GM21423 (cell line): Measurements from ENCODE around the gene EPB41L4A.
A peak's percentile ranks its signal among the peaks of the same experiment; 100 is the strongest.

Experiments used
- ATAC-seq: cut with Tn5 transposase; IDR thresholded peaks from one replicate; pipeline ENCODE4 v1.9.1; 2021; ENCODE audit warnings: mild to moderate bottlenecking, moderate library complexity; ENCODE audit not compliant: unreplicated experiment

The EPB41L4A gene

GRCh38 chr5:112356178-112356956, 62.7 kb downstream of the EPB41L4A start:
- no peak for ATAC-seq

- ATAC-seq: no peak
Measured at GRCh38 chr5:112355058-112355685, 63.9 kb downstream of the EPB41L4A start.

GRCh38 chr5:112353678-112354077, 65.4 kb downstream of the EPB41L4A start:
- ATAC-seq: no peak

GRCh38 chr5:112351225-112351624, 67.9 kb downstream of the EPB41L4A start:
- ATAC-seq: no peak

GRCh38 chr5:112350626-112351025, 68.5 kb downstream of the EPB41L4A start:
- ATAC-seq: no peak

GRCh38 chr5:112349371-112349770, 69.7 kb downstream of the EPB41L4A start:
- no peak for ATAC-seq

GRCh38 chr5:112348915-112349314, 70.2 kb downstream of the EPB41L4A start:
- no peak for ATAC-seq

GRCh38 chr5:112348387-112348786, 70.7 kb downstream of the EPB41L4A start:
- no peak for ATAC-seq

GRCh38 chr5:112346411-112347044, 72.5 kb downstream of the EPB41L4A start:
- no peak for ATAC-seq

- ATAC-seq: no peak
Measured at GRCh38 chr5:112344540-112344939, 74.5 kb downstream of the EPB41L4A start.

GRCh38 chr5:112342389-112342788, 76.7 kb downstream of the EPB41L4A start:
- ATAC-seq: no peak

- no peak for ATAC-seq
Measured at GRCh38 chr5:112339761-112340160, 79.3 kb downstream of the EPB41L4A start.

GRCh38 chr5:112338681-112339337, 80.3 kb downstream of the EPB41L4A start:
- no peak for ATAC-seq

GRCh38 chr5:112333331-112333781, 85.7 kb downstream of the EPB41L4A start:
- no peak for ATAC-seq

- ATAC-seq: no peak
Measured at GRCh38 chr5:112331892-112332291, 87.2 kb downstream of the EPB41L4A start.

GRCh38 chr5:112329419-112330090, 89.5 kb downstream of the EPB41L4A start:
- peak; percentile 94 for ATAC-seq

GRCh38 chr5:112323166-112323565, 95.9 kb downstream of the EPB41L4A start:
- no peak for ATAC-seq

- ATAC-seq: no peak
Measured at GRCh38 chr5:112320408-112320807, 98.7 kb downstream of the EPB41L4A start.

GRCh38 chr5:112318346-112318745, 100.7 kb downstream of the EPB41L4A start:
- ATAC-seq: no peak

GRCh38 chr5:112317866-112318265, 101.2 kb downstream of the EPB41L4A start:
- ATAC-seq: no peak

- no peak for ATAC-seq
Measured at GRCh38 chr5:112316731-112317130, 102.3 kb downstream of the EPB41L4A start.
